Left lobe of liver (tissue), 2 donors: ENCODE data around the gene RFTN2. TPM values are rescaled to one million over a fixed set of nuclear protein-coding genes. Genes with fewer than 3 reads are reported as not detected.
A peak's percentile ranks its signal among the peaks of the same experiment; 100 is the strongest.
"Not testable (repeated sequence)": the region's sequence is repeated elsewhere in the genome, so short reads cannot be mapped to it uniquely, and the experiment has no call there.

ENCODE experiments used
- ATAC-seq: fragments of 200-7000 bp; cut with Tn5 transposase; one replicate; pipeline ENCODE4 v1.9.1; 2020; ENCODE audit warnings: mild to moderate bottlenecking, moderate library complexity
- DNase-seq: peaks from one replicate; pipeline ENCODE4 v3.0.0-alpha.2; 2020; ENCODE audit warnings: low spot score
- total RNA-seq: library from RNA; stranded (reverse); gene quantifications from one replicate; pipeline ENCODE4 v1.2.1, GENCODE V29; 2021
- donor health status: DM: no; HTN: no; CAD: no; lungs with moderate emphysema.
- donor health status: DM: no; HTN: yes; CAD: no.

The RFTN2 gene
- total RNA-seq, 1 donor from 2014 or later, result 1.1 TPM

- DNase-seq (no peak), ATAC-seq (no peak)
Observed at GRCh38 chr2:197555467-197555866, 119.9 kb downstream of the RFTN2 start.

DNA sequence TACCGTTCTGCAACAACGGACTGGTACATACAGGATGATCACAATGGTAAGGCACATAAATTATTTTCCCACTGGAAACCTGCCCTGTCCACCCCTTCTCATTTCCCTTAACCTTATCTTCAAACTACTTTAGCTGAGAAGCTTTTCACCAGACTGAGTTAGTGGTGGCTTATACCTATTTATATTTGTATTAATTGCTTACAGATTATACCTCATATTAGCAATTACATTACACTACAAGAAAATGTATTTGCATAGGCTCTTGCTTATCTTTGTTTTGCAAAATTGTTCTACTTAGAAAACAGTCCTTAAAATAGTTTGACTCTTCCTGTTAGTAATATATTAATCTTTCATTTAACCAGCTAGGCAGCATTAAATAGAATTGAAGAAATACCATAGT, 124.1 kb downstream of the RFTN2 start:
- not testable (repeated sequence) for DNase-seq, ATAC-seq

GRCh38 chr2:197548582-197548981, 126.8 kb downstream of the RFTN2 start:
- DNase-seq, result no peak
- peak; percentile 75 for ATAC-seq

- ATAC-seq (no peak), DNase-seq (no peak)
Observed at GRCh38 chr2:197547163-197547900, 128.1 kb downstream of the RFTN2 start.

GRCh38 chr2:197543206-197543605, 132.2 kb downstream of the RFTN2 start:
- ATAC-seq (no peak), DNase-seq (no peak)

DNA sequence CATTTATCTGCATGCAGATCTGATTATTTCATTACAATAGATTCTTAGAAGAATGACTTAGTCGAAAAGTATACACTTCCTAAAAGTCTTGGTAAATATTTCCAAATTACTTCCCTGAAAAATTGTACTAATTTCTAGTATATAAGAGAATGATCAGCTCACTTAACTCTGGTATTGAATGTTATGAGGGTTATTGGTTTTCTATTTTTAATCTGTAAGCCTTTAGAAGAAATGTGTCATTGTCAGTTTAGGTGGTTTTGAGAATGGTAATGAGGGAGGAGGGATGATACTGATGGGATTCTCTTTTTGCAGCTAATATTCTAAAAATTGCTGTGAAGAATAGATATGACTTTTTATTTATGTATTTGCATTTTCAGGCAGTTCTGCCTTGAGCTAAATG, 135.7 kb downstream of the RFTN2 start:
- no peak for DNase-seq
- no peak for ATAC-seq

GRCh38 chr2:197538412-197538811, 137.0 kb downstream of the RFTN2 start:
- ATAC-seq, result no peak

More at GRCh38 chr2:197538412-197538811, 137.0 kb downstream of the RFTN2 start:
- no peak for DNase-seq

Other genes with a start within 250 kb of the RFTN2 start
- 83.5 TPM for gene SF3B1, start 240.6 kb downstream of the RFTN2 start, total RNA-seq
- gene COQ10B, start 222.0 kb downstream of the RFTN2 start, total RNA-seq, result 11.4 TPM
- gene HSPD1, start 175.7 kb downstream of the RFTN2 start, total RNA-seq, result 239 TPM
- gene HSPE1, start 175.2 kb downstream of the RFTN2 start, total RNA-seq, result 91.6 TPM
- 5.8 TPM for gene MOB4, start 159.5 kb downstream of the RFTN2 start, total RNA-seq
- 5.6 TPM for gene MARS2, start 29.8 kb upstream of the RFTN2 start, total RNA-seq
- not detected for gene BOLL, start 109.7 kb upstream of the RFTN2 start, total RNA-seq
- 0.23 TPM for gene PLCL1, start 129.0 kb upstream of the RFTN2 start, total RNA-seq